H1 (cell line): ENCODE data around the gene HS6ST2. TPM values are rescaled to one million over a fixed set of nuclear protein-coding genes. Genes with fewer than 3 reads are reported as not detected.

Experiments
- CTCF ChIA-PET: fragments of 300-600 bp; sonication (Branson Sonifier 250); formaldehyde crosslinking; loops from one replicate; lab custom pipeline; 2021; ENCODE audit not compliant: partially characterized antibody; lab: Charles Lee
- POLR2A ChIA-PET: fragments of 300-600 bp; sonication (Branson Sonifier 250); formaldehyde crosslinking; loops from one replicate; lab custom pipeline; 2021; ENCODE audit warnings: inconsistent platforms; ENCODE audit not compliant: partially characterized antibody; lab: Charles Lee
- DNase-seq, 2 experiments: peaks; one replicate each; pipeline versions ENCODE4 v3.0.0 to v3.0.0-alpha.2; 2010 to 2022; ENCODE audit warnings: low spot score in 2 of 2, low read depth in 1 of 2, mixed read lengths in 1 of 2
- FAIRE-seq: peaks from 2 replicates; lab custom pipeline; 2011; peaks lifted over from hg19 to GRCh38; lab: Jason Lieb, UNC
- H2AFZ ChIP-seq: 2 replicates; pipeline ENCODE4 v1.8.1; 2012; ENCODE audit warnings: low read length, inconsistent platforms
- H2AK5ac ChIP-seq: 2 replicates; pipeline ENCODE4 v1.6.1; 2013; ENCODE audit warnings: low read depth, low read length
- H2BK120ac ChIP-seq: replicated peaks from 2 replicates; pipeline ENCODE3; 2013; ENCODE audit warnings: low read depth, low read length, inconsistent platforms
- H2BK12ac ChIP-seq: 2 replicates; pipeline ENCODE4 v1.6.1; 2013; ENCODE audit warnings: low read depth, low read length
- H2BK15ac ChIP-seq: 2 replicates; pipeline ENCODE4 v1.6.1; 2013; ENCODE audit warnings: low read length
- H2BK20ac ChIP-seq: 2 replicates; pipeline ENCODE4 v1.6.1; 2013; ENCODE audit warnings: low read length
- H2BK5ac ChIP-seq: 2 replicates; pipeline ENCODE4 v1.6.1; 2013; ENCODE audit warnings: low read depth, low read length
- H3K14ac ChIP-seq: 2 replicates; pipeline ENCODE4 v1.6.1; 2013; ENCODE audit warnings: inconsistent platforms; ENCODE audit not compliant: insufficient read length
- H3K18ac ChIP-seq: 2 replicates; pipeline ENCODE4 v1.6.1; 2013; ENCODE audit warnings: low read length; ENCODE audit errors: extremely low read depth
- H3K23ac ChIP-seq: 2 replicates; pipeline ENCODE4 v1.6.1; 2013; ENCODE audit warnings: inconsistent platforms; ENCODE audit not compliant: insufficient read length
- H3K23me2 ChIP-seq: 2 replicates; pipeline ENCODE4 v1.6.1; 2013; ENCODE audit warnings: low read depth, low read length
- H3K27ac ChIP-seq: 2 replicates; pipeline ENCODE4 v1.6.1; 2011; ENCODE audit warnings: low read depth, low read length, inconsistent platforms
- H3K27me3 ChIP-seq, 4 experiments: replicated peaks in 1 of 4; 1 replicate in 1 of 4; 2 replicates in 3 of 4; pipeline versions ENCODE4 v1.6.1 to v1.8.1; 2011 to 2013; ENCODE audit warnings: low read length in 3 of 4, mild to moderate bottlenecking in 3 of 4, inconsistent platforms in 2 of 4, mixed read lengths in 2 of 4, moderate library complexity in 1 of 4; ENCODE audit not compliant: control insufficient read depth in 3 of 4, insufficient read depth in 3 of 4; ENCODE audit errors: extremely low read depth in 1 of 4
- H3K36me3 ChIP-seq, 4 experiments: 2 replicates each; pipeline versions ENCODE4 v1.6.1 to v1.8.1; 2011 to 2013; ENCODE audit warnings: mild to moderate bottlenecking in 4 of 4, low read length in 3 of 4, moderate library complexity in 2 of 4, control low read depth in 1 of 4, inconsistent platforms in 1 of 4; ENCODE audit not compliant: insufficient read depth in 4 of 4, control insufficient read depth in 2 of 4
- H3K4ac ChIP-seq: replicated peaks from 2 replicates; pipeline ENCODE3; 2013; ENCODE audit warnings: low read length, low read depth, mixed read lengths, inconsistent platforms; ENCODE audit not compliant: insufficient read length
- H3K4me1 ChIP-seq, 4 experiments: replicated peaks in 1 of 4; 1 replicate in 1 of 4; 2 replicates in 3 of 4; pipeline versions ENCODE4 v1.6.1 to v1.8.1; 2011 to 2013; ENCODE audit warnings: low read length in 3 of 4, inconsistent platforms in 2 of 4, mixed read lengths in 1 of 4; ENCODE audit not compliant: insufficient read depth in 4 of 4, control insufficient read depth in 3 of 4
- H3K4me2 ChIP-seq, 2 experiments: 2 replicates each; pipeline versions ENCODE4 v1.6.1 to v1.8.1; 2011 to 2013; ENCODE audit warnings: low read depth in 2 of 2, low read length in 2 of 2, control low read depth in 1 of 2, inconsistent platforms in 1 of 2, mild to moderate bottlenecking in 1 of 2; ENCODE audit not compliant: insufficient read depth in 1 of 2
- H3K4me3 ChIP-seq, 4 experiments: fragments of 200-600, 300-600 bp in 1 of 4; sonication (generic), shearing (Covaris generic), sonication (Bioruptor Twin) in 1 of 4; 2 replicates each; pipeline versions ENCODE4 v1.5.1 to v1.8.1; 2011 to 2016; ENCODE audit warnings: low read length in 4 of 4, low read depth in 3 of 4, control low read depth in 2 of 4, inconsistent platforms in 2 of 4, mild to moderate bottlenecking in 2 of 4, mixed read lengths in 1 of 4, moderate library complexity in 1 of 4; ENCODE audit not compliant: insufficient read depth in 2 of 4; ENCODE audit errors: extremely low read depth in 1 of 4
- H3K56ac ChIP-seq: replicated peaks from 2 replicates; pipeline ENCODE3; 2013; ENCODE audit warnings: low read depth, mild to moderate bottlenecking, mixed read lengths, low read length, inconsistent platforms; ENCODE audit not compliant: insufficient read length
- H3K79me1 ChIP-seq: 2 replicates; pipeline ENCODE4 v1.6.1; 2013; ENCODE audit warnings: low read depth, low read length, control low read depth
- H3K79me2 ChIP-seq, 2 experiments: 2 replicates each; pipeline versions ENCODE4 v1.6.1 to v1.8.1; 2012 to 2013; ENCODE audit warnings: low read length in 2 of 2, mild to moderate bottlenecking in 2 of 2, inconsistent platforms in 1 of 2; ENCODE audit not compliant: insufficient read depth in 2 of 2, control insufficient read depth in 1 of 2
- H3K9ac ChIP-seq, 4 experiments: replicated peaks in 1 of 4; 1 replicate in 1 of 4; 2 replicates in 3 of 4; pipeline versions ENCODE4 v1.6.1 to v1.8.1; 2011 to 2013; ENCODE audit warnings: low read depth in 3 of 4, low read length in 3 of 4, control low read depth in 2 of 4, mild to moderate bottlenecking in 2 of 4, moderate library complexity in 2 of 4, inconsistent platforms in 1 of 4; ENCODE audit errors: extremely low read depth in 1 of 4
- H3K9me3 ChIP-seq, 2 experiments: 2 replicates each; pipeline versions ENCODE4 v1.6.1 to v1.8.1; 2012 to 2013; ENCODE audit warnings: mild to moderate bottlenecking in 2 of 2, moderate library complexity in 2 of 2, control low read depth in 1 of 2, inconsistent platforms in 1 of 2, low read depth in 1 of 2, low read length in 1 of 2, mixed read lengths in 1 of 2; ENCODE audit not compliant: insufficient read depth in 2 of 2
- H4K20me1 ChIP-seq, 2 experiments: replicated peaks in 1 of 2; 2 replicates each; pipeline versions ENCODE3 to v1.8.1; 2011 to 2013; ENCODE audit warnings: inconsistent platforms in 2 of 2, low read length in 2 of 2, mild to moderate bottlenecking in 1 of 2; ENCODE audit not compliant: insufficient read depth in 2 of 2, control insufficient read depth in 1 of 2
- H4K5ac ChIP-seq: 2 replicates; pipeline ENCODE4 v1.6.1; 2013; ENCODE audit warnings: low read length, low read depth, mixed read lengths, inconsistent platforms; ENCODE audit not compliant: insufficient read length
- H4K8ac ChIP-seq: 2 replicates; pipeline ENCODE4 v1.8.0; 2013; ENCODE audit warnings: mild to moderate bottlenecking, moderate library complexity, low read length, inconsistent platforms; ENCODE audit not compliant: insufficient read depth; ENCODE audit errors: extremely low read depth
- H4K91ac ChIP-seq: replicated peaks from 2 replicates; pipeline ENCODE3; 2013; ENCODE audit warnings: low read length, mixed read lengths, inconsistent platforms; ENCODE audit not compliant: insufficient read length
- CEBPB ChIP-seq: IDR thresholded peaks from 2 replicates; pipeline ENCODE4 v1.6.1; 2012; ENCODE audit warnings: low read depth, low read length
- CHD1 ChIP-seq: IDR thresholded peaks from 2 replicates; pipeline ENCODE4 v1.6.1; 2012; ENCODE audit warnings: low read depth, low read length, improper control_type of control experiment
- MAFK ChIP-seq: IDR thresholded peaks from 2 replicates; pipeline ENCODE4 v1.6.1; 2012; ENCODE audit warnings: low read depth, mild to moderate bottlenecking, improper control_type of control experiment, low read length
- NANOG ChIP-seq: IDR thresholded peaks from 2 replicates; pipeline ENCODE4 v1.6.1; 2011; ENCODE audit warnings: low read length, low read depth, mild to moderate bottlenecking, inconsistent platforms; ENCODE audit not compliant: insufficient read depth, poor library complexity, severe bottlenecking
- SUZ12 ChIP-seq: fragments of 200-600 bp; sonication (generic); IDR thresholded peaks from 2 replicates; pipeline ENCODE4 v1.6.1; 2012; ENCODE audit warnings: mild to moderate bottlenecking, inconsistent platforms, low read length, moderate library complexity, mixed read lengths
- WGBS, 2 experiments: shearing (Covaris generic) in 1 of 2; methylation state at CpG; one replicate each; pipeline versions ENCODE4 v1.1.6 to v1.1.7; 2013 to 2015; ENCODE audit warnings: low lambda C conversion rate in 2 of 2, mixed read lengths in 2 of 2, inconsistent platforms in 1 of 2, low coverage in 1 of 2, missing lambda C conversion rate in 1 of 2; ENCODE audit not compliant: insufficient replicate concordance in 2 of 2, insufficient coverage in 1 of 2, insufficient read length in 1 of 2; ENCODE audit errors: extremely low coverage in 1 of 2, missing lambda C conversion rate in 1 of 2; 5-methylcytosine and 5-hydroxymethylcytosine counted together
- polyA plus RNA-seq, 7 experiments: library from polyadenylated mRNA; depleted of rRNA in 3 of 7; stranded (reverse) in 5 of 7; unstranded in 2 of 7; fragments of >200 nt in 5 of 7; fragments of 200-250 nt in 2 of 7; gene quantifications; 1 replicate in 5 of 7; 2 replicates in 1 of 7; 4 replicates in 1 of 7; pipeline versions ENCODE4 v1.2.1 to v1.2.3, GENCODE V29; 2011 to 2013; ENCODE audit warnings: missing spikeins in 2 of 7, mixed read lengths in 2 of 7
- total RNA-seq: library from RNA; stranded (reverse); fragmentation: NEBNext Ultra II Directional; extraction: Animal tissue kit (Norgen Biotek cat#: 25700); gene quantifications from 2 replicates; pipeline ENCODE4 v1.2.1, GENCODE V29; 2021
- TF ChIP-seq, protein P1 (sequence below): IDR thresholded peaks from 2 replicates; pipeline ENCODE4 v1.6.1; 2012; ENCODE audit warnings: inconsistent platforms
- TF ChIP-seq, protein P2 (sequence below): IDR thresholded peaks from 2 replicates; pipeline ENCODE4 v1.6.1; 2012; ENCODE audit warnings: low read length, inconsistent platforms

Gene HS6ST2
- total and polyA plus RNA-seq, 2 of the 8 experiments (the other 6 are each of a cell fraction or from before 2014, with no cell fraction given), result 3.9 TPM

DNA sequence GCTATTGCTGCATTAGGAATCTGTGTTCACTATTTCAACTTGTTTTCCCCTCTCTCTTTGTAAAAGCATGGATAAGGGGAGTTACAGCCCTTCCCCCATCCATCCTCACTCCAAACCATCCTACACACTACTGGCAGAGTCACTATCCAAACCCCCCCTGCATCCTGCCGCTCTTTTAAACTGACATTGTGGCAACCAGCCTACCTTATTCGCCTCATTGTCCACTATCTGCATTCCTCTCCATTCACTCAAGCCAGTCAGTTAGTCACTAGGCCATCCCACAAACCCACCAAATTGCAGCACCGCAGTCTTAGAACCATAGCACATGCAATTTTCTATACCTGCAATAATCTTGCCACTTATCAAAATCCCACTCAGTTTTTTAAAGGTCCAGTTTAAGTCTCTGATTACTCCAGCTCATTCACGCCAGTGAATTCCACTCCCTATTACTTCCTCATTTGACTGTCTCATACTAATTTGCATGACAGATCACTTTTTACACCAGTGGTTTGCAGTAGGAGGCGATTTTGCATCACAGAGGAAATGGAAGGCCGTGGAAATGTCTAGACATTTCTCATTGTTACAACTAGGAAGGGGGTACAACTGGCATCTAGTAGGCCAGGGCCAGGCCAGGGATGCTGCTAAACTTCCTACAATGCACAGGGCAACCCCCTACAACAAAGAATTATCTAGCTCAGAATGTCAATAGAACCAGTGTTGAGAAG lies 181.8 kb downstream of the HS6ST2 start:
- Histone ChIP-seq H2BK20ac (no peak overlapping the region), H4K5ac (no peak overlapping the region), H4K91ac (no peak overlapping the region), H3K4ac (no peak overlapping the region), H3K18ac (no peak overlapping the region), H3K79me2 (no peaks in the 10 kb centered on the region), H2BK5ac (peak overlapping the region; percentile 52; the same call in 1 of the 2 replicates), H4K20me1 (no peaks in the 10 kb centered on the region), H3K56ac (no peak overlapping the region), H3K9me3 (no peaks in the 10 kb centered on the region), H3K79me1 (no peaks in the 10 kb centered on the region), H3K14ac (no peak overlapping the region), H3K27me3 (no peaks in the 10 kb centered on the region), H2AK5ac (no peak overlapping the region), H2BK120ac (no peak overlapping the region), H4K8ac (no peak overlapping the region), H3K4me2 (0 out of 4 replicates have a peak overlapping the region, but pooled peaks of 1 of the 2 experiments have one; percentile 12), H3K23me2 (no peaks in the 10 kb centered on the region; the same call in 1 of the 2 replicates), H2BK12ac (0 out of 2 replicates have a peak overlapping the region, but pooled peaks have one; percentile 60), H2AFZ (no peak overlapping the region), H3K4me1 (peaks cover 0 to 4% (median 0%) of the 10 kb centered on the region in 4 experiments; a peak in 2 of 7 replicates), H2BK15ac (no peak overlapping the region), H3K4me3 (no peak overlapping the region), H3K23ac (no peak overlapping the region), H3K9ac (no peak overlapping the region), H3K36me3 (no peaks in the 10 kb centered on the region), H3K27ac (no peak overlapping the region)
- WGBS, 2 experiments, result 58% methylated on average over 6 of the region's 6 CpGs; no CpG with 5 or more reads in 1 of the 2 experiments
- POLR2A ChIA-PET, result interaction anchor here (1.1 kb wide), 1 partner anchor 12 kb away, joined by 3 read pairs; no protein-coding TSS in a partner anchor
- FAIRE-seq (peak; percentile 57), DNase-seq (no peak)
- TF ChIP-seq NANOG (no peak), SUZ12 (no peak), MAFK (no peak), CEBPB (no peak), CHD1 (no peak)
- TF ChIP-seq, protein P1, sequence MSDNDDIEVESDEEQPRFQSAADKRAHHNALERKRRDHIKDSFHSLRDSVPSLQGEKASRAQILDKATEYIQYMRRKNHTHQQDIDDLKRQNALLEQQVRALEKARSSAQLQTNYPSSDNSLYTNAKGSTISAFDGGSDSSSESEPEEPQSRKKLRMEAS, result no peak
- TF ChIP-seq, protein P2, sequence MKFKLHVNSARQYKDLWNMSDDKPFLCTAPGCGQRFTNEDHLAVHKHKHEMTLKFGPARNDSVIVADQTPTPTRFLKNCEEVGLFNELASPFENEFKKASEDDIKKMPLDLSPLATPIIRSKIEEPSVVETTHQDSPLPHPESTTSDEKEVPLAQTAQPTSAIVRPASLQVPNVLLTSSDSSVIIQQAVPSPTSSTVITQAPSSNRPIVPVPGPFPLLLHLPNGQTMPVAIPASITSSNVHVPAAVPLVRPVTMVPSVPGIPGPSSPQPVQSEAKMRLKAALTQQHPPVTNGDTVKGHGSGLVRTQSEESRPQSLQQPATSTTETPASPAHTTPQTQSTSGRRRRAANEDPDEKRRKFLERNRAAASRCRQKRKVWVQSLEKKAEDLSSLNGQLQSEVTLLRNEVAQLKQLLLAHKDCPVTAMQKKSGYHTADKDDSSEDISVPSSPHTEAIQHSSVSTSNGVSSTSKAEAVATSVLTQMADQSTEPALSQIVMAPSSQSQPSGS, result no peak
- CTCF ChIA-PET, result interaction anchor here (0.6 to 0.7 kb wide), 2 partner anchors 36 to 172 kb away, joined by 3 read pairs; no protein-coding TSS in a partner anchor
